Globus pallidus (tissue), 1 donor: ENCODE results near the gene LRRC56.

ENCODE experiments used
- DNase-seq: peaks from one replicate; pipeline ENCODE4 v3.0.0-alpha.2; 2015; ENCODE audit warnings: low spot score

LRRC56 gene, protein sequence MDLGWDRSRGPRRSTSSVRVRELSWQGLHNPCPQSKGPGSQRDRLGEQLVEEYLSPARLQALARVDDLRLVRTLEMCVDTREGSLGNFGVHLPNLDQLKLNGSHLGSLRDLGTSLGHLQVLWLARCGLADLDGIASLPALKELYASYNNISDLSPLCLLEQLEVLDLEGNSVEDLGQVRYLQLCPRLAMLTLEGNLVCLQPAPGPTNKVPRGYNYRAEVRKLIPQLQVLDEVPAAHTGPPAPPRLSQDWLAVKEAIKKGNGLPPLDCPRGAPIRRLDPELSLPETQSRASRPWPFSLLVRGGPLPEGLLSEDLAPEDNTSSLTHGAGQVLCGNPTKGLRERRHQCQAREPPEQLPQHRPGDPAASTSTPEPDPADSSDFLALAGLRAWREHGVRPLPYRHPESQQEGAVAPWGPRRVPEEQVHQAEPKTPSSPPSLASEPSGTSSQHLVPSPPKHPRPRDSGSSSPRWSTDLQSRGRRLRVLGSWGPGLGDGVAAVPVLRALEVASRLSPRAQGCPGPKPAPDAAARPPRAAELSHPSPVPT

DNA sequence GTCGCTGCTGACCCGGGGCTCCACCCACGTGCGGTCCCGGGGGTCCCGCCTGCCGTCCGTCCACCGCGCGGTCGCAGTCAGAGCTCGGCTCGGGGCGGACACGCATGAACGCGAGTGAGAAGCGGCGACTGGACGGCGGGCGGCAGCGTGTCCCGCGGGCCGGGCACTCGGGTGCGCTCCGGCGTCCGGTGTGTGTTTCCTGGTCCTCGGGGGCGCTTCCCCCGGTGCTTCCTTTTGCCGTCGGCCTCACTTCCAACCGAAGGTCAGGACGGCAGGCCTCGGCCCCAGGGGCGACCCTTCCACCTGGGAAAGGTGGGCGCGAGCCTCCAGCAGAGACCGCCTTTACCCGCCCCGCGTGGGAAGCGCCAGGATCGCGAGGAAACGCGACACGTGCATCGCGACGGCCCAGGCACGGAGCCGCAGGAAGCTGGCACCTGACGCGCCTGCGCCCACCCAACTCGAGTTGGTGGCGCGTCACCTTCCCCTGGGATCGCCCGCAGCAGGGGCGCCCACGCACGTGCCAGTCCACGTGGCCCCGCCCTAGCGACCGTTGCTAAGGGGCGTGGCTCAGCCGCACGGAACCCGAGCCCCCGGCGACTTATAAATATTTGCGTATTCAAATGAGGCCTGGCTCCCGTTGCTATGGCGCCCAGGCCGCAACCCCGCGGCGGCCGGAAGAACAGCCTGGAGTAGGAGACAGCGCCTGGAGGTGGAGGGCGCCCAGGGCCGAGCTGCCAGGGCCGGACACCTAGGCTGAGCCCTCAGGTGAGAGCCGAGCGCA lies at the start of gene LRRC56:
LRRC56 (plus strand) TSS at position 687 of the 781 bp plus-strand sequence. CDS start 3,158 bp downstream, outside the sequence.
- no peak for DNase-seq

DNA sequence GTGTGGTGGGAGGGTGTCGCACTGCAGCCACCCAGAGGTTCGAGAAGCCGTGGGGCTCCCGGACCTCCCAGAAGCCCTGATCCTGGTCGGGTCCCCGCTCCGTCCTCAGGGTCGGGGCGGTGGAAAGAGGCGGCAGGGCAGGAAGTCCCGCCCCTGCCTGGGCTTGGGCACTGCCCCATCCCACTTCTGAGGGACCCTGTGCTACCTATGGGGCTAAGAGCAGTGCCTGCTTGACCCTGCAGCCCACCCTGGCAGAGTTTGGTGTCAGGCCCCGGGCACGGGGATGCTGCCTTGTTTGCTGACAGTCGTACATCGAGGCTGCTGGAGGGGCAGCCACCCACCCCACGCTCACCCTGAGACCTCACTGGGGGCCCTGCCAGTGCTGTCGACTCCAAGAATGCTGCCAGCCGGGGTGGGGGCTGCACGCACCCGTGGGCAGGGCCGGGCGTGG lies 49.7 kb upstream of the LRRC56 start:
- no peak for DNase-seq

DNA sequence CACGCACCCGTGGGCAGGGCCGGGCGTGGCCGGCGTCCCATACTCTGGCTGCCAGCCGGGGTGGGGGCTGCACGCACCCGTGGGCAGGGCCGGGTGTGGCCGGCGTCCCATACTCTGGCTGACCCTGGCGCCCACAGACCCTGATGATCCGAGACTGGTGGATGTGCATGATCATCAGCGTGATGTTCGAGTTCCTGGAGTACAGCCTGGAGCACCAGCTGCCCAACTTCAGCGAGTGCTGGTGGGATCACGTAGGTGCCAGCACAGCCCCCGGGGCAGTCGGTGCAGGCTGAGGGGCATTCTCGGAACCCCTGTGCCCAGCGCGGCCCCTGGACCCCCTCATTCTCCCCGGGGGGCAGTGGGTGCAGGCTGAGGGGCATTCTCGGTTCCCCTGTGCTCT lies 49.3 kb upstream of the LRRC56 start:
- no peak for DNase-seq

DNA sequence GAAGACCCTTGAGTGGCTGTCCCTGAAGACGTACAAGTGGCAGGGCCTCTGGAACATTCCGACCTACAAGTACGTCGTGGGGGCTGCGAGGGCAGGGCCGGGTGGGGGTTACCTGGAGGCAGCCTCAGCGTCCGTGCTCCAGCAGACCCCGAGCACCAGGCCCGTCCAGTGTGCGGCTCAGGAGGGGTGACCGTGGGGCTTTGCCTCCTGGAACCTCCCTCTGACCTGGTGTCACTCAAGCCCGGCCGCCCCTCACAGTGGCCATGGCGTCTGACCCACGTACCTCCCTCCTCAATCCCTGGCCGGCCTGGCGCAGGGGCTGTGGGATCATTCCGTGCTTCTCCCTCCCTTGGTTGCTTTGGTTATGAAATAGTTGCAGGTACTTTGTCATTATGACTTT lies 48.7 kb upstream of the LRRC56 start:
- DNase-seq: no peak

DNA sequence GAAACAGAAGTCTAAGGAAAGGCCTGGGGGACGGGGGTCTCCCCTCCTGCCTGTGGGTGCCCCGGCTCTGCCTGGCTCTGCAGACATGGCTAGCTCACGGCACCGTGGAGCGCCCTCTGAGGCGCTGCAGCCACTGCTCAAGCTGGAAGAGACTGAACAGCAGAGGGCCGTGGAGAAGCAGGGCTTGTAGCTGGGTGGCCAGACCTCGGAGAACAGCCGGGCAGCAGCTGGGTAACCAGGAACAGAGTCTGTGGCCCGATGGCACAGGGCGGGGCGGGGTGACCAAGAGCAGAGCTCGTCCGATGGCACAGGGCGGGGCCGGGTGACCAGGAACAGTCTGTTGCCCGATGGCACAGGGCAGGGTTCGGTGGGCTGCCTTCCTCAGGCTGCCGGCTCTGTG lies 48.3 kb upstream of the LRRC56 start:
- no peak for DNase-seq

DNA sequence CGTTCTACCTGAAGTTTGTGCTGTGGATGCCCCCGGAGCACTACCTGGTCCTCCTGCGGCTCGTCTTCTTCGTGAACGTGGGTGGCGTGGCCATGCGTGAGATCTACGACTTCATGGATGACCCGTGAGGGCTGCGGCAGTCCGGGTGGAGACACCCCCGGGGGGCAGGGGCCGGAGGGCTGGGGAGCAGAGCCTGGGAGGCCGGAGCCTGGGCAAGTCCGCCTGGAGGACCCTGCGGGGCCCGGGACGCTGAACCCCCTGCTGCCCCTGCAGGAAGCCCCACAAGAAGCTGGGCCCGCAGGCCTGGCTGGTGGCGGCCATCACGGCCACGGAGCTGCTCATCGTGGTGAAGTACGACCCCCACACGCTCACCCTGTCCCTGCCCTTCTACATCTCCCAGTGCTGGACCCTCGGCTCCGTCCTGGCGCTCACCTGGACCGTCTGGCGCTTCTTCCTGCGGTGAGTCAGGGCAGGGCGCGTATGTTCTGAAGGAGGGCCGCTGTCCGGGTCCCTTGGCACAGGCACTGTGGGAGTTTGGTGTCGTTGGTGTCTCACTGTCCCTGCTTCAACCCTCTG lies 47.6 kb upstream of the LRRC56 start:
- no peak for DNase-seq

DNA sequence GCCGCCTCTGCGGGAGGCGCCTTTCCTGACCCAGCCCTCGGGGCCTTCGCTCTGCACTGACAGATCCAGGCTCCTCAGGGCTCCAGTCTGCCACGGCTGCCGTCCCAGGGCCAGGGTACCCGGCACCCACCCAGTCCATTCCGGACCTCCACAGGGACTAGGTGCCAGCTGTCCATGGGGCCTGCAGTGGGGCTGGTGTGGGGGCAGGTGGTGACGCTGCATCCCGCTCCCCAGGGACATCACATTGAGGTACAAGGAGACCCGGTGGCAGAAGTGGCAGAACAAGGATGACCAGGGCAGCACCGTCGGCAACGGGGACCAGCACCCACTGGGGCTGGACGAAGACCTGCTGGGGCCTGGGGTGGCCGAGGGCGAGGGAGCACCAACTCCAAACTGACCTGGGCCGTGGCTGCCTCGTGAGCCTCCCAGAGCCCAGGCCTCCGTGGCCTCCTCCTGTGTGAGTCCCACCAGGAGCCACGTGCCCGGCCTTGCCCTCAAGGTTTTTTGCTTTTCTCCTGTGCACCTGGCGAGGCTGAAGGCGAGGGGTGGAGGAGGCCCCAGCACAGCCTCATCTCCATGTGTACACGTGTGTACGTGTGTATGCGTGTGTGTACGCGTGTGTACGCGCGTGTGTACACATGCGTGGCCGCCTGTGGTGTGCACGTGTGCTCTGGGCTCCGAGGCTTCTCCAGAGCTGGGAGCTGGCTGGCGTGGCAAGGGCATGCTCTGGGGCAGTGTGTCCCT lies 47.0 kb upstream of the LRRC56 start:
- no peak for DNase-seq

DNA sequence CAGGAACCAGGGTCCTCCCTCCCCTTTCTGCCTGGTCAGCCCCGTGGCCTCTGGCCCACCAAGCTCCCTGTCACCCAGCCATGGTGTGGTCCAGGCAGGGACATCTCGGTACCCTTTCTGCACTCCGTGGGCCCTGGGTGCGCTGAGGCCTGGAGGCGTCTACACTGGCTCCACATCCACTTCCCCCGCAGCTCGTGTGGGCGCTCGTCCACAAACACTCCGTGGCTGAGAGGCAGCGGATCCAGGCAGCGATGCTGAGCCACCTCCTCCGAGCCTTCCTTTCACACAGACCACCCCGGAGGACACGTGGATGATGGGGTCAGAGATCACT lies 46.4 kb upstream of the LRRC56 start:
- no peak for DNase-seq

DNA sequence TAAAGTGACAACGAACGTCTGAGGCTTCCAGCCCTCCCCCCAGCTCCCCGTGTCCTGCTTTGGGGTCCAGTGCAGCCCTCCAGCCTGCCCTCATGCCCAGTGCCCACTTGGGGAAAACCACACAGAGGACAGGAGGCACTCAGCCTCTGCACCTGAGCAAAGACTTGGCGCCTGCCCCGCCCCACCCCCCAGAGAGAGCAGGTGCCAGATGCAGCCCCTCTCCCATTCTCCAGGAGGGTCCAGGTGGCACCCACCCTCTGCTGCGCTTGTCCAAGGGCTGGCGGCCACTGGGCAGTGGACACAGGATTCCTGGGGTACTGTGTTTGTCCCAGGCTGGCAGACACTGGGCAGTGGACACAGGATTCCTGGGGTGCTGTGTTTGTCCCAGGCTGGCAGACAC lies 46.0 kb upstream of the LRRC56 start:
- no peak for DNase-seq

DNA sequence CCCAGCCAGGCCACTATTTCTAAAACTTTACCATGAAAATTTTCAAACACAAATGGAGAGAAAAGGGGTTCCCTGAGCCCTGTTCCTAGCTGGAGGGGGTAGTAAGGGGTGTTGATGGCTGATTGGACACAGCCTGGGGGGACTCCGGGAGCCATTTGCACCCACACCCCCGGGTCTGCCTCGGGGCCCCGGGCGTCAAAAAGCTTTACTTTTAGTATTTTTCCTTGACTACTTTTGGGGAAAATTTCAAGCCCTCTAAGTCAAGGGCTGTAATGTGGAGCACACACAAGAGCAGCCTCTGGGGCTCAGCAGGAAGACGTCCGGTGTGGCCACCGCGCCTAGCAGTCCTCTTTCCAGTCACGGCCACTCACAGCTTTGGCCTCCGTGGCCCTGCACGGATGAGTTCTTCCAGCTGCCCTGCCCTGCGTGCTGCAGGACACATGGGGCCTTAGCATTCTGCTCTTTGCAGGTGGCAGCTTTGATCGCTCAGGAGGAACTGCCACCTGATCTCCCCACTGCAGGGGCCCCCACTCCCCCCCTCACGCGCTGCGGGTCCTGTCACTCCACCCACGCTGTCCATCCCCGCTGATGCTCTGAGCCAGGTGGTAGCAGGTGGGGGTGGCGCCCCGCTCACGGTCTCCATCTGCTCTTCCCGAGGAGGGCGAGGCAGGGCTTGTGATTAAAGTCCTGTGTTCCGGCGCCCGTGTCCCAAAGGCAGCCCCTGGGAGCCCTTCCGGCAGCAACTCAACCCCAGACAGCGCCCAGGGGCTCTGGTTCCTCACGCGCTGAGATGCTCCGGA lies 44.7 kb upstream of the LRRC56 start:
- DNase-seq: no peak

DNA sequence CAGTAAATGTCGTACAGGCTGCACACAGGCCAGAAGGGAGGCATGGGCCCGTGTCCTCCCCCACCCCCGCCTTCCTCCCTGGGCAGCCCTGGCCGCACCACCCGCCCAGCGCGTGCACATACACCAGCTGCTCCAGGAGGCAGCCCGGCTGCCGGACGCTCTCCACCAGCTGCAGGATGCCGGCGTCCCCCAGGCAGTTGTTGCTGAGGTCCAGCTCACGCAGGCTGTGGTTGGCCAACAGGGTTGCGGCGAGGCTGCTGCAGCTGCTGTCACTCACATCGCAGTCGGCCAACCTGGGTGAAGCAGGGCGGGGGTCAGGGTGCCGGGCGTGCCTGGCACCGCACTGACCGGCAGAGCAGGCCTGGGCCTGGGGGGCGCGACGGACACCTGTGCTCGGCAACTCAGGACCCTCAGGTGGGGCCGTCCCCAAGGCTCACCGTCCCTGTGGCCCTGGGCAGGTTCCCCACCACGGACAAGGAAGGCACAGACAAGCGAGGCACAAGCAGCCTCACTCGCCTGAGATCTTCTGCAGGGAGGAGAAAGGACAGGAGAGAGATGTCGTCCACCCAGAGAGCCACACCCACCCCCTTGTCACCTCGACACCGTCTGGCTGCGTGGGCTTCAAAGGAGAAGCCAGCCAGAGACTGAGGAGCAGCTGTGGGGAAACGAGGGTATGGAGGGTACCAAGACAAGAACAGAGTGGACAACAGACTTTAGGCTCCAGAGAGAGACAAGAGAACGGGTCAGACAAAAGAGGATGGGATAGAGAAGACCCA lies 42.4 kb upstream of the LRRC56 start:
- DNase-seq: peak; percentile 92

DNA sequence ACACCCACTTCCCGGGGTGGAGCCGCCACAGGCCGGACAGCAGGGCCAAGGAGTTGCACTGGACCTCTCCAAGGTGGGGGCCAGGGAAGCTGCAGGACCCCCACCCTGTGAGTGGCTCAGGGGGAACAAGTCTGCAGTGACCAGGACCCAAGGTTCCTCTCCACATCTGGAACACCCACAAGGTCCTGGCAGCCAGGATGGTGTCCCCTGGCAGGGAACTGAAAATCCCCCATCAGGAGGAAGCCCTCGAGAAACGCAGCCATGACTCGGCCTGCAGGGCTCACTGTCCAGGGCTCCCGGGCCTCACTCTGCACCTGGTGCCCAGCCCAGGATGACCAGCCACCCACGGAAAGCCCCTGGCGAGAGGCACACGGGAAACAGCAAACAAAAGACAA lies 41.8 kb upstream of the LRRC56 start:
- DNase-seq: no peak

DNA sequence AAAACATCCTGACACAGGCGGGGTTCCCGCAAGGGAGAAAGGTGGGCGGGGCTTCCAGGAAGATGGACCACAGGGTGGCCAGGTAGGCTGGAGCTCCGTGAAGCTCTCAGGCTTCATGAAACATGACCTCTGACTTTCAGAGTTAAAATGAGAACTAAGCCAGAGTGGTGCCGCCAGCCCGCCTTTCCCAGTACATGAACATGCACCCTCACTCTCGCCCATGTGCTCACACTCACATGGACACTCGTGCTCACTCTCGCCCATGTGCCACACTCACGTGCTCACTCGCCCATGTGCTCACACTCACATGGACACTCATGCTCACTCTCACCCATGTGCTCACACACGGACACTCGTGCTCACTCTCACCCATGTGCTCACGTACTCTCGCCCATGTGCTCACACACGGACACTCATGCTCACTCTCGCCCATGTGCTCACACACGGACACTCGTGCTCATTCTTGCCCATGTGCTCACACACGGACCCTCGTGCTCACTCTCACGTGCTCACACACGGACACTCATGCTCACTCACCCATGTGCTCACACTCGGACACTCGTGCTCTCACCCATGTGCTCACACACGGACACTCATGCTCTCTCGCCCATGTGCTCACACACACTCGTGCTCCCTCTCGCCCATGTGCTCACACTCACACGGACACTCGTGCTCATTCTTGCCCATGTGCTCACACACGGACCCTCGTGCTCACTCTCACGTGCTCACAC lies 40.3 kb upstream of the LRRC56 start:
- DNase-seq: no peak

DNA sequence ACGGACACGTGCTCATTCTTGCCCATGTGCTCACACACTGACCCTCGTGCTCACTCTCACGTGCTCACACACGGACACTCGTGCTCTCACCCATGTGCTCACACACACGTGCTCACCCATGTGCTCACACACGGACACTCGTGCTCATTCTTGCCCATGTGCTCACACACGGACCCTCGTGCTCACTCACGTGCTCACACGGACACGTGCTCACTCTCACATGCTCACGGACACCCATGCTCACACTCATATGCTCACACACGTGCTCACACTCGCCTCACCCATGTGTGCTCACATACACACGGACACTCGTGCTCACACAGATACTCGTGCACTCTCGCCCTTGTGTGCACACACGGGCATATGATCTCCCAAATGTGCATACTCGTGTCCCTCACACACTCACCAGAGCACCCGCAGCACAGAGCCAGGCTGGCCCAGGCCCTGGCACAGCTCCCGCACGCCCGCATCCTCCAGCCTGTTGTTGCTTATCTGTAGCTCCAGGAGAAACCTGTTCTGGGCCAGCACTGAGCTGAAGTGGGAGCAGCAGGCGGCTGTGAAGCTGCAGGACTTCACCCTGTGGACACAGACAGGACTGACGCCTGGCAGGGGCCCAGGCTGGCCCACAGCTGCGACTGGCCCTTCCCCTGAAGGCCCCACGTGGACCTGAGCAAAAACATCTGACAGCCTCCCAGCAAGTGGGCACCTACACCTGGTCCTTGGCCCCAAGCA lies 39.6 kb upstream of the LRRC56 start:
- DNase-seq: no peak

DNA sequence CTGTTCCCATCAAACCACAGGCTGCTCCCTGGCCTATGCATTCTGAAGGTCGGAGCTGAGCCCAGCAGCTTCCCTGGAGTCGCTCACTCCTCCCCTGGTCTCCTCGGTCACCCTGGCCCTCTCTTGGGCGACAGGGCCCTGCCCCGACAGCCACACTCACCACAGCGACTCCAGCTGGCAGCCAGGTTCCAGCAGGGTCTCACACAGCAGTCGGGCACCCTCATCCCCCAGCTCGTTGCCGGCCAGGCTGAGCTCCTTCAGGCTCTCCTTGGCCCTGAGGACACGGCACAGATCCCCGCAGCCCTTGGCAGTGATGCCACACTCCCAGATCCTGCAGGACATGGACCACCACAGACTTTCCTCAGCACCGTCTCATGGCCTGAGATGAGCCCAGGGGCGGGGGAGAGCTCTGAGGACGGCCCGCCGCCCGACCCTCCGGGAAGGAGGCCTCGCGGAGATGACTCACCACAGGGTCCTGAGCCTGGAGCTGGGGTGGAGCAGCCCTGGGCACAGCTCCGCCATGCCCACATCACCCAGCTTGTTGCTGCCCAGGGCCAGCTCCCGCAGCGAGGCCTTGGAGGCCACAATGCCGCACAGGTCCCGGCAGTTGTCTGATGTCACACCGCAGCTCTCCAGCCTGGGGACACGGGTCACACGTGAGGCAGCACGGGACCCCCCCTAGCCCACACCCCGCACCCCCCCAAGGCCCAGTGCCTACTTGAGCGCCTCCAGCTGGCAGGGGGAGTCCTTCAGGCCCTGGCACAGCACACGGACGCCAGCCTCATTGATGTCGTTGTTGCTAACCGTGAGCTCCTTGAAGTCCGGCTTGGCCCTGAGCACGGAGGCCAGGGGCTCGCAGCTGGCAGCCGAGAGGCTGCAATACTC lies 38.8 kb upstream of the LRRC56 start:
- DNase-seq: no peak

DNA sequence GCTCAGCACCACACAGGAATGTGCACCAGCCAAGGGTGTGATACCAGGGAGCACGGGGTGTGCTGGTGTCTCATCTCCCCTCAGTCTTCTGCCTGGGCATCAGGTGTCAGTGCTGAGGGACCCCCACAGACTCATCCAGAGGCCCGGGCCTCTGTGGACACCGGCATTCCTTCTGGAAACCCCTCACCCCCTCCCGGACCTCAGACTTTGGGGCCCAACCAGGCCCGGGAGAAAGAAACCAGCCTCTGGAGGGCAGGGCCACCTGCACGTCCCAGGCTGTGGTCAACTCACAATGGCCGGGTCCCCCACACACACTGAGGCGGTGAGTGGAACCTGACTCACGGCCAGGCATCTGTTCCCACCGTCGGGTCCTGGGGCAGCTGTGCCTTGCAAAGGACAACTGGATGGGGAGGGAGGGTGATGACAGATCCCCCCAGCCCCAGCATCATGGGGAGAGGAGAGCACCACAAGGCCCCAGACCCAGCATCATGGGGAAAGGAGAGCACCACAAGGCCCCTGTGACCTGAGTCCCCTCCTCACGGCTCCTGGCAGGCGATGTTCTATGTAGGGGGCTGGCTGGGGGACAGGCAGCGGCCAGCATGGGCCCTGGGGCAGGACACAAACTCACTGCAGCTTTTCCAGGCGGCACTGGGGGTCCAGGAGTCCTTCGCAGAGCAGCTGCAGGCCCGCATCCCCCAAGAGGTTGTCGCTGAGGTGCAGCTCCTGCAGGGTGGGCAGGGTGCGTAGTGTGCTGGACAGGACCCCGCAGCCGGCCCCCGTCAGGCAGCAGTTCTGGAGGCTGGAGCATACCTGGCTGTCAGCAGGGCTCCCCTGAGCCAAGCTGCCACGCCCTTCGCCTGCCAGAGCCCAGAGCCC lies 37.9 kb upstream of the LRRC56 start:
- no peak for DNase-seq
